ENCODE measurements around the gene CIDEA. TPM values are rescaled to one million over a fixed set of nuclear protein-coding genes. Genes with fewer than 3 reads are reported as not detected.
A peak's percentile ranks its signal among the peaks of the same experiment; 100 is the strongest.

Gene CIDEA
- total and polyA plus RNA-seq, 9 of the 15 experiments (the other 6 are each of a cell fraction or from before 2014, with no cell fraction given): not detected

DNA sequence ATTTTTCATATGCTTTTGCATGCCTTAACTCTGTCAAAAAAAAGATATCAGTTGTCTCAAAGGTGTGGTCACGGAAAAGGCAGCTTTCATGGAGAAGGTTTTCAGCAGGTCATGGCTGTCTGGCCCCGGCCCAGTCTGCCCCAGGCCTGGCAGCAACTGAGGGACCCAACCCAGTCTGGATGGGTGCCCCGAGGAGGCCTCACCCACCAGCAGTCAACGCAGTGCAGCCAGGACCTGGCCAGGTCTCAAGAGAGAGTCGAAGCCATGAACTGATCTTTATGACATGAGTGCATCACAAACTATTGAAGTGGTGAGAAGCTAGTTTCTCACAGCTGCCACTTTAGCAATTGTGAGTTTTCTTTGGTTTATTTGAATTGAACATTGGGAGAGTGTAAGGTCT is 61.8 kb downstream of the CIDEA start:
- Histone ChIP-seq H3K9me1 (ENCODE audit: control insufficient read depth, insufficient read depth, low read length) (no peaks in the 10 kb centered on the region), H3K9ac (ENCODE audit: insufficient read depth in 1 of 2, low read depth in 2 of 2, low read length in 2 of 2) (peak overlapping the region in 1 of 2 experiments; percentile 59; a peak in 1 of 4 replicates), H3K4me1 (replicated peaks in 1 of 2; ENCODE audit: control insufficient read depth in 2 of 2, insufficient read depth in 2 of 2, low read length in 2 of 2) (peaks cover 7 to 17% of the 10 kb centered on the region in 2 experiments; a peak in 4 of 5 replicates), H3K79me2 (ENCODE audit: control insufficient read depth, insufficient read depth, low read length) (peaks cover 35% of the 10 kb centered on the region), H2AFZ (ENCODE audit: low read depth, low read length) (no peak overlapping the region), H3K27me3 (ENCODE audit: control insufficient read depth in 2 of 2, insufficient read depth in 2 of 2, low read length in 2 of 2) (no peaks in the 10 kb centered on the region), H4K20me1 (replicated peaks; ENCODE audit: control insufficient read depth, insufficient read depth, low read length) (no peaks in the 10 kb centered on the region), H3K4me3 (no peak overlapping the region), H3K27ac (ENCODE audit: extremely low read depth, low read depth, low read length) (no peak overlapping the region), H3K4me2 (ENCODE audit: insufficient read depth, low read length) (peak overlapping the region; percentile 22; the same call in 1 of the 2 replicates), H3K36me3 (ENCODE audit: control insufficient read depth, insufficient read depth, low read length) (peaks cover 80% of the 10 kb centered on the region), H3K9me3 (replicated peaks; ENCODE audit: control insufficient read depth, insufficient read depth, low read depth, low read length) (peaks cover 13% of the 10 kb centered on the region; the same call in 1 of the 2 replicates)
- intact Hi-C loops (cut with micrococcal nuclease) (no loop called here), in situ Hi-C loops (cut with MboI) (no loop called here)
- WGBS (ENCODE audit: insufficient coverage, low coverage, missing lambda C conversion rate): 50% methylated on average over 5 of the region's 5 CpGs
- peak; percentile 36 for ATAC-seq
- no peak for FAIRE-seq
- DNase-seq (ENCODE audit: extremely low read depth in 1 of 4, low spot score in 3 of 4): no peak
- ChIA-PET POLR2A (interaction anchor here (0.7 to 3.2 kb wide), 4 partner anchors 10 to 14 kb away, joined by 3 to 13 read pairs (median 5); no protein-coding TSS in a partner anchor), CTCF (ENCODE audit: low intra/inter-chr PET ratio) (no interaction called here)
- no TSS peak for BruUV-seq (replicated peaks)
- TF ChIP-seq, protein P1, sequence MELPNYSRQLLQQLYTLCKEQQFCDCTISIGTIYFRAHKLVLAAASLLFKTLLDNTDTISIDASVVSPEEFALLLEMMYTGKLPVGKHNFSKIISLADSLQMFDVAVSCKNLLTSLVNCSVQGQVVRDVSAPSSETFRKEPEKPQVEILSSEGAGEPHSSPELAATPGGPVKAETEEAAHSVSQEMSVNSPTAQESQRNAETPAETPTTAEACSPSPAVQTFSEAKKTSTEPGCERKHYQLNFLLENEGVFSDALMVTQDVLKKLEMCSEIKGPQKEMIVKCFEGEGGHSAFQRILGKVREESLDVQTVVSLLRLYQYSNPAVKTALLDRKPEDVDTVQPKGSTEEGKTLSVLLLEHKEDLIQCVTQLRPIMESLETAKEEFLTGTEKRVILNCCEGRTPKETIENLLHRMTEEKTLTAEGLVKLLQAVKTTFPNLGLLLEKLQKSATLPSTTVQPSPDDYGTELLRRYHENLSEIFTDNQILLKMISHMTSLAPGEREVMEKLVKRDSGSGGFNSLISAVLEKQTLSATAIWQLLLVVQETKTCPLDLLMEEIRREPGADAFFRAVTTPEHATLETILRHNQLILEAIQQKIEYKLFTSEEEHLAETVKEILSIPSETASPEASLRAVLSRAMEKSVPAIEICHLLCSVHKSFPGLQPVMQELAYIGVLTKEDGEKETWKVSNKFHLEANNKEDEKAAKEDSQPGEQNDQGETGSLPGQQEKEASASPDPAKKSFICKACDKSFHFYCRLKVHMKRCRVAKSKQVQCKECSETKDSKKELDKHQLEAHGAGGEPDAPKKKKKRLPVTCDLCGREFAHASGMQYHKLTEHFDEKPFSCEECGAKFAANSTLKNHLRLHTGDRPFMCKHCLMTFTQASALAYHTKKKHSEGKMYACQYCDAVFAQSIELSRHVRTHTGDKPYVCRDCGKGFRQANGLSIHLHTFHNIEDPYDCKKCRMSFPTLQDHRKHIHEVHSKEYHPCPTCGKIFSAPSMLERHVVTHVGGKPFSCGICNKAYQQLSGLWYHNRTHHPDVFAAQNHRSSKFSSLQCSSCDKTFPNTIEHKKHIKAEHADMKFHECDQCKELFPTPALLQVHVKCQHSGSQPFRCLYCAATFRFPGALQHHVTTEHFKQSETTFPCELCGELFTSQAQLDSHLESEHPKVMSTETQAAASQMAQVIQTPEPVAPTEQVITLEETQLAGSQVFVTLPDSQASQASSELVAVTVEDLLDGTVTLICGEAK (IDR thresholded peaks at IDR 0.05): no peak
- TF ChIP-seq, protein P1 (CRISPR knock-in tag; IDR thresholded peaks at IDR 0.05): no peak
- no peak for TF ChIP-seq CBX5 (IDR thresholded peaks at IDR 0.05; ENCODE audit: borderline replicate concordance, low read depth)
- TF ChIP-seq TBP (optimal IDR thresholded peaks at IDR 0.05; ENCODE audit: low read depth, low read length): no peak
- TF ChIP-seq, protein P2, sequence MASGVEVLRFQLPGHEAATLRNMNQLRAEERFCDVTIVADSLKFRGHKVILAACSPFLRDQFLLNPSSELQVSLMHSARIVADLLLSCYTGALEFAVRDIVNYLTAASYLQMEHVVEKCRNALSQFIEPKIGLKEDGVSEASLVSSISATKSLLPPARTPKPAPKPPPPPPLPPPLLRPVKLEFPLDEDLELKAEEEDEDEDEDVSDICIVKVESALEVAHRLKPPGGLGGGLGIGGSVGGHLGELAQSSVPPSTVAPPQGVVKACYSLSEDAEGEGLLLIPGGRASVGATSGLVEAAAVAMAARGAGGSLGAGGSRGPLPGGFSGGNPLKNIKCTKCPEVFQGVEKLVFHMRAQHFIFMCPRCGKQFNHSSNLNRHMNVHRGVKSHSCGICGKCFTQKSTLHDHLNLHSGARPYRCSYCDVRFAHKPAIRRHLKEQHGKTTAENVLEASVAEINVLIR (CRISPR knock-in tag; IDR thresholded peaks at IDR 0.05): no peak
- no peak for TF ChIP-seq RBM14 (IDR thresholded peaks at IDR 0.05; ENCODE audit: borderline replicate concordance, insufficient read depth, low read depth, low read length)
- peak; percentile 31; the same call in 1 of the 2 replicates for TF ChIP-seq RBFOX2 (IDR thresholded peaks at IDR 0.05; ENCODE audit: low read depth, low read length)
- TF ChIP-seq NCOA1 (IDR thresholded peaks at IDR 0.05; ENCODE audit: low read depth): no peak
- TF ChIP-seq POLR2A (conservative IDR thresholded peaks at IDR 0.05): 0 out of 2 replicates have a peak, but pooled peaks have one; percentile 34
- no peak for TF ChIP-seq ZNF561 (CRISPR knock-in tag; conservative IDR thresholded peaks at IDR 0.05)
- TF ChIP-seq C11orf30 (IDR thresholded peaks at IDR 0.05; ENCODE audit: low read depth): no peak
- TF ChIP-seq HDGF (IDR thresholded peaks at IDR 0.05): no peak
- no peak for TF ChIP-seq XRCC4 (IDR thresholded peaks at IDR 0.05; ENCODE audit: extremely low read depth, insufficient read depth, insufficient read length)
- TF ChIP-seq ZFPM2 (CRISPR knock-in tag; IDR thresholded peaks at IDR 0.05): no peak
- no peak for TF ChIP-seq SIN3B (IDR thresholded peaks at IDR 0.05; ENCODE audit: low read depth)
- no peak for TF ChIP-seq ZNF217 (CRISPR knock-in tag; IDR thresholded peaks at IDR 0.05)

All from K562 (cell line).